SU-DHL-6 (cell line): ENCODE results near the gene CNTN1.

Experiments
- H2AFZ ChIP-seq: fragments of 200-600 bp; sonication (generic); 2 replicates; pipeline ENCODE4 v1.6.1; 2014; ENCODE audit warnings: low read depth, mild to moderate bottlenecking, moderate library complexity, mixed read lengths, antibody characterized with exemption, low read length; ENCODE audit not compliant: severe bottlenecking
- H3F3A ChIP-seq: fragments of 200-600 bp; shearing (Covaris generic); 2 replicates; pipeline ENCODE4 v1.6.0; 2016; ENCODE audit warnings: antibody characterized with exemption, mild to moderate bottlenecking; ENCODE audit not compliant: insufficient read depth
- H3K27ac ChIP-seq: fragments of 200-600 bp; sonication (generic); 2 replicates; pipeline ENCODE4 v1.5.1; 2016; ENCODE audit warnings: low read depth, mild to moderate bottlenecking, low read length, moderate library complexity, mixed read lengths
- H3K27me3 ChIP-seq: fragments of 200-600 bp; sonication (generic), shearing (Covaris generic); 2 replicates; pipeline ENCODE4 v1.6.0; 2014; ENCODE audit warnings: mild to moderate bottlenecking, low read length
- H3K36me3 ChIP-seq: fragments of 200-600 bp; sonication (generic); 2 replicates; pipeline ENCODE4 v1.6.1; 2014; ENCODE audit warnings: mild to moderate bottlenecking, low read length, mixed read lengths
- H3K4me2 ChIP-seq: fragments of 300-600, 200-600 bp; shearing (Covaris generic), sonication (generic); 2 replicates; pipeline ENCODE4 v1.6.0; 2014; ENCODE audit warnings: low read length, low read depth, mild to moderate bottlenecking; ENCODE audit not compliant: poor library complexity, severe bottlenecking
- H3K4me3 ChIP-seq: fragments of 200-600 bp; sonication (generic); 2 replicates; pipeline ENCODE4 v1.5.1; 2014; ENCODE audit warnings: antibody characterized with exemption, low read length, mild to moderate bottlenecking, mixed read lengths; ENCODE audit not compliant: insufficient read depth, poor library complexity, severe bottlenecking
- H3K79me2 ChIP-seq: fragments of 200-600 bp; sonication (generic); 2 replicates; pipeline ENCODE4 v1.6.1; 2014; ENCODE audit warnings: mild to moderate bottlenecking, low read length, moderate library complexity; ENCODE audit not compliant: insufficient read depth
- H3K9ac ChIP-seq: fragments of 200-600 bp; sonication (generic); 2 replicates; pipeline ENCODE4 v1.7.0; 2014; ENCODE audit warnings: mild to moderate bottlenecking, low read length
- H3K9me2 ChIP-seq: fragments of 200-600 bp; sonication (generic); replicated peaks from 2 replicates; pipeline ENCODE4 v1.6.1; 2014; ENCODE audit warnings: low read length; ENCODE audit not compliant: insufficient read depth
- H3K9me3 ChIP-seq: fragments of 200-600 bp; sonication (generic); 2 replicates; pipeline ENCODE4 v1.6.1; 2014; ENCODE audit warnings: low read length, mixed read lengths; ENCODE audit not compliant: insufficient read depth
- H4K20me1 ChIP-seq: fragments of 200-600 bp; sonication (generic); 2 replicates; pipeline ENCODE4 v1.6.1; 2014; ENCODE audit warnings: low read depth, mild to moderate bottlenecking, antibody characterized with exemption, low read length, moderate library complexity, mixed read lengths
- CTCF ChIP-seq: fragments of 200-600 bp; sonication (generic); IDR thresholded peaks from one replicate; pipeline ENCODE4 v1.5.1; 2017; ENCODE audit warnings: antibody characterized with exemption, mild to moderate bottlenecking, low read length, moderate library complexity; ENCODE audit not compliant: insufficient read depth, poor library complexity, severe bottlenecking
- EZH2phosphoT487 ChIP-seq: fragments of 200-600 bp; sonication (generic), shearing (Covaris generic); conservative IDR thresholded peaks from 2 replicates; pipeline ENCODE4 v1.6.1; 2018; ENCODE audit warnings: mild to moderate bottlenecking, antibody characterized with exemption, low read length, moderate library complexity, mixed read lengths

Gene CNTN1

GRCh38 chr12:41055875-41056577 is 363.8 kb downstream of the CNTN1 start:
- Histone ChIP-seq H3K27ac (no peak overlapping the region), H3K36me3 (no peaks in the 10 kb centered on the region), H3K4me2 (no peak overlapping the region), H3K9me3 (no peaks in the 10 kb centered on the region), H2AFZ (no peak overlapping the region), H3F3A (no peaks in the 10 kb centered on the region), H4K20me1 (no peaks in the 10 kb centered on the region), H3K79me2 (no peaks in the 10 kb centered on the region), H3K9me2 (0 out of 2 replicates have a peak, but pooled peaks cover 3% of the 10 kb centered on the region), H3K9ac (no peak overlapping the region), H3K27me3 (no peaks in the 10 kb centered on the region), H3K4me3 (no peak overlapping the region)
- TF ChIP-seq CTCF = no peak
- TF ChIP-seq EZH2phosphoT487 = no peak

- no peak overlapping the region for H3K27ac ChIP-seq
- H3K9me2 ChIP-seq = 0 out of 2 replicates have a peak, but pooled peaks cover 3% of the 10 kb centered on the region
- no peaks in the 10 kb centered on the region for H4K20me1 ChIP-seq
- no peak overlapping the region for H3K9ac ChIP-seq
- H2AFZ ChIP-seq = no peak overlapping the region
- no peak overlapping the region for H3K4me3 ChIP-seq
- H3K27me3 ChIP-seq = no peaks in the 10 kb centered on the region
- no peaks in the 10 kb centered on the region for H3K79me2 ChIP-seq
- H3K4me2 ChIP-seq = no peak overlapping the region
- no peaks in the 10 kb centered on the region for H3K9me3 ChIP-seq
- no peaks in the 10 kb centered on the region for H3F3A ChIP-seq
- no peaks in the 10 kb centered on the region for H3K36me3 ChIP-seq
- no peak for TF ChIP-seq CTCF
- no peak for TF ChIP-seq EZH2phosphoT487
These were observed 366.0 kb downstream of the CNTN1 start for GRCh38 chr12:41058266-41058665.

GRCh38 chr12:41061192-41061591 is 369.0 kb downstream of the CNTN1 start:
- no peaks in the 10 kb centered on the region for H3K79me2 ChIP-seq
- no peaks in the 10 kb centered on the region for H3K36me3 ChIP-seq
- no peak overlapping the region for H3K9ac ChIP-seq
- H3K4me2 ChIP-seq = no peak overlapping the region
- no peaks in the 10 kb centered on the region for H3F3A ChIP-seq
- no peak for TF ChIP-seq CTCF
- TF ChIP-seq EZH2phosphoT487 = no peak
- H3K9me2 ChIP-seq = 0 out of 2 replicates have a peak, but pooled peaks cover 2% of the 10 kb centered on the region
- H3K9me3 ChIP-seq = no peaks in the 10 kb centered on the region
- no peak overlapping the region for H3K27ac ChIP-seq
- no peaks in the 10 kb centered on the region for H3K27me3 ChIP-seq
- no peaks in the 10 kb centered on the region for H4K20me1 ChIP-seq
- H3K4me3 ChIP-seq = no peak overlapping the region
- no peak overlapping the region for H2AFZ ChIP-seq
